ENCODE results near the gene CELF6. TPM values are rescaled to one million over a fixed set of nuclear protein-coding genes. Genes with fewer than 3 reads are reported as not detected.
A peak's percentile ranks its signal among the peaks of the same experiment; 100 is the strongest.

The CELF6 gene
- polyA plus RNA-seq, 1 experiment: 0.10 TPM

GRCh38 chr15:72345280-72345679, 25.3 kb upstream of the CELF6 start:
- Histone ChIP-seq H3K9me3 (ENCODE audit: control insufficient read depth, insufficient read depth, low read length) (no peaks in the 10 kb centered on the region), H3K27me3 (ENCODE audit: control insufficient read depth, insufficient read depth, low read length) (no peaks in the 10 kb centered on the region), H3K27ac (ENCODE audit: low read depth, low read length) (no peak overlapping the region), H3K4me3 (ENCODE audit: low read depth, low read length) (no peak overlapping the region)
- no peak for DNase-seq (ENCODE audit: low read depth, low spot score)
- TF ChIP-seq, protein P1, sequence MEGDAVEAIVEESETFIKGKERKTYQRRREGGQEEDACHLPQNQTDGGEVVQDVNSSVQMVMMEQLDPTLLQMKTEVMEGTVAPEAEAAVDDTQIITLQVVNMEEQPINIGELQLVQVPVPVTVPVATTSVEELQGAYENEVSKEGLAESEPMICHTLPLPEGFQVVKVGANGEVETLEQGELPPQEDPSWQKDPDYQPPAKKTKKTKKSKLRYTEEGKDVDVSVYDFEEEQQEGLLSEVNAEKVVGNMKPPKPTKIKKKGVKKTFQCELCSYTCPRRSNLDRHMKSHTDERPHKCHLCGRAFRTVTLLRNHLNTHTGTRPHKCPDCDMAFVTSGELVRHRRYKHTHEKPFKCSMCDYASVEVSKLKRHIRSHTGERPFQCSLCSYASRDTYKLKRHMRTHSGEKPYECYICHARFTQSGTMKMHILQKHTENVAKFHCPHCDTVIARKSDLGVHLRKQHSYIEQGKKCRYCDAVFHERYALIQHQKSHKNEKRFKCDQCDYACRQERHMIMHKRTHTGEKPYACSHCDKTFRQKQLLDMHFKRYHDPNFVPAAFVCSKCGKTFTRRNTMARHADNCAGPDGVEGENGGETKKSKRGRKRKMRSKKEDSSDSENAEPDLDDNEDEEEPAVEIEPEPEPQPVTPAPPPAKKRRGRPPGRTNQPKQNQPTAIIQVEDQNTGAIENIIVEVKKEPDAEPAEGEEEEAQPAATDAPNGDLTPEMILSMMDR (IDR thresholded peaks at IDR 0.05; ENCODE audit: low read depth, low read length): no peak
- POLR2A ChIA-PET: no interaction called here
- CTCF ChIA-PET: no interaction called here

DNA sequence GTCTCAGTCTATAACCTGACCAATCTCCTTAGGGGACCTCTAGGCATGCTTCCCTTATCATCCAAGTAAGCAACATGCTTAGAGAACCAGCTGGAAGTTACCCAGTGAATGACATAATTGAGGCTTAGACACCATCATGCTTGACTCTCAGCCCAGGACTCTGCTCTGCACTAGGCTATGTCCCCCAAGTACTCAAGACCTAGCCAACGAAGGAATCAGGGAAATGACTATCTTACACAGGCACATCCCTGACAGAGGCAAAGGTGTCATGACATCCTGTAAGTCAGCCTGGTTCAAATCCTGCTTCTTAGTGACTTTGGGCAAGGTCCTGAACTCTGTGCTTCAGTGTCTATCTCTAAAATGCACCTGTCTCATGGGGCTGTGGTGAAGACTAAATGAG, 24.6 kb upstream of the CELF6 start:
- no peaks in the 10 kb centered on the region for H3K9me3 ChIP-seq (ENCODE audit: control insufficient read depth, insufficient read depth, low read length)
- H3K4me3 ChIP-seq (ENCODE audit: low read depth, low read length): no peak overlapping the region
- H3K27me3 ChIP-seq (ENCODE audit: control insufficient read depth, insufficient read depth, low read length): no peaks in the 10 kb centered on the region
- H3K27ac ChIP-seq (ENCODE audit: low read depth, low read length): no peak overlapping the region
- POLR2A ChIA-PET: no interaction called here
- no peak for DNase-seq (ENCODE audit: low read depth, low spot score)
- TF ChIP-seq, protein P1 (IDR thresholded peaks at IDR 0.05; ENCODE audit: low read depth, low read length): no peak
- CTCF ChIA-PET: no interaction called here

DNA sequence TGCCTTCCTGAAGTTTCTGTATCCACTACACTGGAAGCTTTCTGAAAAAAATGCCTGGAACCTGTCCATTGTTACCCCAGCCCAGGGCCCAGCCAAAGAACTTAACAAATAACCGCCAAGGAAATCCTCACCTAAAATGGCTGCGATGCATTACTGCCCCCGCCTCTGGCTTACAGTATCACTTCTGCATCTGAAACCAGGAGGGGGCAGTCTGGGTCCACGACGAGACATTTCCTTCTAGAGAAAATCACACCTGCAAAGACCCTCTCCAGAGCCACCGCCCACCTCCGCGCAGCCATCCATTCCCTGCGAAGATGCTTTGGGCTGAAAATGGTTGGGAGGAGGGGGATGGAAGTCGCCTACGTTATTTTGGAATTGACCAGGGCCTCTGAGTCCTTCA, 22.4 kb upstream of the CELF6 start:
- TF ChIP-seq, protein P1 (IDR thresholded peaks at IDR 0.05; ENCODE audit: low read depth, low read length): peak; percentile 54
- Histone ChIP-seq H3K27me3 (ENCODE audit: control insufficient read depth, insufficient read depth, low read length) (no peaks in the 10 kb centered on the region), H3K9me3 (ENCODE audit: control insufficient read depth, insufficient read depth, low read length) (no peaks in the 10 kb centered on the region), H3K4me3 (ENCODE audit: low read depth, low read length) (no peak overlapping the region), H3K27ac (ENCODE audit: low read depth, low read length) (no peak overlapping the region)
- ChIA-PET POLR2A (no interaction called here), CTCF (no interaction called here)
- DNase-seq (ENCODE audit: low read depth, low spot score): no peak

DNA sequence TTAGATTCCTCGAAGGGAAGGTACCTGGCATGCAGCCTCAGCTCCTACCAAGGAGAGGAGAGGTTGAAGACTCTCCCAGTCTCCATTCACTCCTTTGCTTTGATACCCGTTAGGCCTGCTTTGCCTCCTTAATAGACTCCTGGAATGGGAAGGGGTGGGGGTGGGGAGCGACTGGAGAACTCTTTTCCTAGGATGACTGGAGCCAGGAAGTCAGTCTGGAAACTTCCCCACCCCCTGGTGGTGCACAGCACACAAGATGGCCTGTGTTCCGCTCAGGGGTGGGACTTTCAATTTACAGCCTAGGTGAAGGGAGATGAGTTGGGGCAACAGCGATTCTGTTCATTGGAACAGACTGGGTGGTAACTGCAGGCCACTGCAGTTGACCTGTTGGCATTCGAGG, 21.4 kb upstream of the CELF6 start:
- Histone ChIP-seq H3K27me3 (ENCODE audit: control insufficient read depth, insufficient read depth, low read length) (no peaks in the 10 kb centered on the region), H3K27ac (ENCODE audit: low read depth, low read length) (no peak overlapping the region), H3K9me3 (ENCODE audit: control insufficient read depth, insufficient read depth, low read length) (no peaks in the 10 kb centered on the region), H3K4me3 (ENCODE audit: low read depth, low read length) (no peak overlapping the region)
- TF ChIP-seq, protein P1 (IDR thresholded peaks at IDR 0.05; ENCODE audit: low read depth, low read length): peak; percentile 28
- ChIA-PET CTCF (interaction anchor here (0.5 kb wide), 1 partner anchor 27 kb away, joined by 5 read pairs; no protein-coding TSS in a partner anchor), POLR2A (no interaction called here)
- DNase-seq (ENCODE audit: low read depth, low spot score): no peak

- POLR2A ChIA-PET: interaction anchor here (0.8 to 2.7 kb wide), 4 partner anchors 12 to 167 kb away, joined by 3 to 19 read pairs (median 6); partner anchors contain the start of genes HEXA and PKM
Measured at GRCh38 chr15:72340366-72340765, 20.4 kb upstream of the CELF6 start.

More at GRCh38 chr15:72340366-72340765, 20.4 kb upstream of the CELF6 start:
- DNase-seq (ENCODE audit: low read depth, low spot score): no peak
- CTCF ChIA-PET: interaction anchor here (1.3 to 3.0 kb wide), 2 partner anchors 28 to 260 kb away, joined by 3 to 11 read pairs; no protein-coding TSS in a partner anchor
- no peaks in the 10 kb centered on the region for H3K27me3 ChIP-seq (ENCODE audit: control insufficient read depth, insufficient read depth, low read length)
- no peak overlapping the region for H3K4me3 ChIP-seq (ENCODE audit: low read depth, low read length)
- H3K9me3 ChIP-seq (ENCODE audit: control insufficient read depth, insufficient read depth, low read length): no peaks in the 10 kb centered on the region
- no peak overlapping the region for H3K27ac ChIP-seq (ENCODE audit: low read depth, low read length)
- TF ChIP-seq, protein P1 (IDR thresholded peaks at IDR 0.05; ENCODE audit: low read depth, low read length): no peak
